AG09309 (cell line): ENCODE results near the gene TSC22D1.
"Not testable (repeated sequence)": the region's sequence is repeated elsewhere in the genome, so short reads cannot be mapped to it uniquely, and the experiment has no call there.

Source experiments
- DNase-seq: peaks from one replicate; pipeline ENCODE4 v3.0.0-alpha.2; 2010; ENCODE audit warnings: low read depth
- H3K4me3 ChIP-seq: 2 replicates; pipeline ENCODE4 v1.5.1; 2011; ENCODE audit warnings: mild to moderate bottlenecking, low read depth, low read length, moderate library complexity; ENCODE audit not compliant: control insufficient read depth
- CTCF ChIP-seq: IDR thresholded peaks from 2 replicates; pipeline ENCODE4 v1.5.1; 2011; ENCODE audit warnings: mild to moderate bottlenecking, low read depth, low read length, inconsistent platforms; ENCODE audit not compliant: insufficient read depth, control insufficient read depth; ENCODE audit errors: missing control alignments

Gene TSC22D1

GRCh38 chr13:44459674-44460073 lies 116.5 kb downstream of the TSC22D1 start:
- DNase-seq, result no peak
- no peak overlapping the region for H3K4me3 ChIP-seq
- TF ChIP-seq CTCF, result no peak

GRCh38 chr13:44458313-44458975 lies 117.7 kb downstream of the TSC22D1 start:
- no peak overlapping the region for H3K4me3 ChIP-seq
- DNase-seq, result no peak
- no peak for TF ChIP-seq CTCF

- H3K4me3 ChIP-seq, DNase-seq: not testable (repeated sequence)
Observed at GRCh38 chr13:44456212-44456611, 119.9 kb downstream of the TSC22D1 start.

GRCh38 chr13:44455769-44456168 lies 120.4 kb downstream of the TSC22D1 start:
- no peak for DNase-seq
- no peak for TF ChIP-seq CTCF
- H3K4me3 ChIP-seq, result no peak overlapping the region

- DNase-seq, result no peak
- no peak for TF ChIP-seq CTCF
Observed at GRCh38 chr13:44453881-44454280, 122.2 kb downstream of the TSC22D1 start.

GRCh38 chr13:44453069-44453468 lies 123.1 kb downstream of the TSC22D1 start:
- no peak overlapping the region for H3K4me3 ChIP-seq
- no peak for TF ChIP-seq CTCF
- no peak for DNase-seq

More at GRCh38 chr13:44453881-44454280, 122.2 kb downstream of the TSC22D1 start:
- H3K4me3 ChIP-seq, result no peak overlapping the region

GRCh38 chr13:44452418-44452817 lies 123.7 kb downstream of the TSC22D1 start:
- TF ChIP-seq CTCF, result no peak
- no peak overlapping the region for H3K4me3 ChIP-seq
- DNase-seq, result no peak
